Ishikawa (cell line): ENCODE results near the gene PLPP1.

Source experiments
- CREB1 ChIP-seq: IDR thresholded peaks from 2 replicates; pipeline ENCODE4 v1.6.1; 2012; ENCODE audit warnings: low read depth
- EGR1 ChIP-seq: IDR thresholded peaks from 2 replicates; pipeline ENCODE4 v1.6.1; 2012
- RAD21 ChIP-seq: IDR thresholded peaks from 2 replicates; pipeline ENCODE4 v1.6.1; 2012; ENCODE audit warnings: low read depth
- TAF1 ChIP-seq: IDR thresholded peaks from 2 replicates; pipeline ENCODE4 v1.6.1; 2012; ENCODE audit warnings: low read depth, mild to moderate bottlenecking
- YY1 ChIP-seq: IDR thresholded peaks from 2 replicates; pipeline ENCODE4 v1.6.1; 2012; ENCODE audit warnings: low read depth
- TF ChIP-seq, protein P1 (sequence below): IDR thresholded peaks from 2 replicates; pipeline ENCODE4 v1.6.1; 2012
- TF ChIP-seq, protein P2 (sequence below): IDR thresholded peaks from 2 replicates; pipeline ENCODE4 v1.6.1; 2012

DNA sequence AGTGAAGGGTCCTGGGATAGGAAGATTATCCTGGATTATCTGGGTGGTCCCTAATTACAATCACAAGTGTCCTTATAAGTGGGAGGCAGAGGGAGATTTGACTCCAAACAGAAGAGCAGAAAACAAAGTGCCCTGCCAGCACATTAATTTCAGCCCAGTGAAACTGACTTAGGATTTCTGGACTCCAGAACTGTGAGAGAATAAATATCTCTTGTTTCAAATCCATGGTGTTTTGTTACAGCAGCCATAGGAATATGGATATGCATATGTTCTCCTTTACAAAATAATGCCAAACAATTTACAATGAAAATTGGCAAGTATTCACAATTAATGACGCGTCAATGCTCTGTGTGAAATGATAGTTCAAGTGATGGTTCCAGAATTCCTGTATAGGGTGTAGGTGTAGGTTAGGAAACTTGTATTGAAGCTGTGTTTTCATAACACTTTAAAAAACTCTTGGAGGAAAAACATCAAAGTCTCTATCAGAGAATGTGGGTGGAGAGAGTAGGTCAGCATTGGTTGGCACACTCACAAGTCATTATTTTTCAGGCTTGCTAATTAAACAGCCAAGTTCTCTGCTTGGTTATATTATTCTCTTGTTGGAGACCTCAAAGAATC lies 19.9 kb upstream of the PLPP1 start:
- TF ChIP-seq CREB1 (no peak), YY1 (no peak), EGR1 (no peak), RAD21 (no peak), TAF1 (no peak)
- TF ChIP-seq, protein P1, sequence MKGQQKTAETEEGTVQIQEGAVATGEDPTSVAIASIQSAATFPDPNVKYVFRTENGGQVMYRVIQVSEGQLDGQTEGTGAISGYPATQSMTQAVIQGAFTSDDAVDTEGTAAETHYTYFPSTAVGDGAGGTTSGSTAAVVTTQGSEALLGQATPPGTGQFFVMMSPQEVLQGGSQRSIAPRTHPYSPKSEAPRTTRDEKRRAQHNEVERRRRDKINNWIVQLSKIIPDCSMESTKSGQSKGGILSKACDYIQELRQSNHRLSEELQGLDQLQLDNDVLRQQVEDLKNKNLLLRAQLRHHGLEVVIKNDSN, result no peak
- TF ChIP-seq, protein P2, sequence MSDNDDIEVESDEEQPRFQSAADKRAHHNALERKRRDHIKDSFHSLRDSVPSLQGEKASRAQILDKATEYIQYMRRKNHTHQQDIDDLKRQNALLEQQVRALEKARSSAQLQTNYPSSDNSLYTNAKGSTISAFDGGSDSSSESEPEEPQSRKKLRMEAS, result no peak
